Tibial nerve (tissue), 3 donors: ENCODE results near the gene SNAP47.

Experiments used
- POLR2A ChIP-seq, 2 donors: fragments of 450-650 bp; IDR thresholded peaks; one replicate each; pipeline ENCODE4 v1.6.1; 2017; ENCODE audit warnings: antibody characterized with exemption in 2 of 2, mild to moderate bottlenecking in 2 of 2, moderate library complexity in 2 of 2
- TF ChIP-seq, protein P1 (sequence below), 5 experiments: fragments of 200-600 bp in 3 of 5; fragments of 450-650 bp in 2 of 5; sonication (generic) in 3 of 5; IDR thresholded peaks; one replicate each; pipeline ENCODE4 v1.5.1; 2016 to 2019; ENCODE audit warnings: antibody characterized with exemption in 5 of 5, mild to moderate bottlenecking in 3 of 5, moderate library complexity in 2 of 5

- TF ChIP-seq, protein P1, sequence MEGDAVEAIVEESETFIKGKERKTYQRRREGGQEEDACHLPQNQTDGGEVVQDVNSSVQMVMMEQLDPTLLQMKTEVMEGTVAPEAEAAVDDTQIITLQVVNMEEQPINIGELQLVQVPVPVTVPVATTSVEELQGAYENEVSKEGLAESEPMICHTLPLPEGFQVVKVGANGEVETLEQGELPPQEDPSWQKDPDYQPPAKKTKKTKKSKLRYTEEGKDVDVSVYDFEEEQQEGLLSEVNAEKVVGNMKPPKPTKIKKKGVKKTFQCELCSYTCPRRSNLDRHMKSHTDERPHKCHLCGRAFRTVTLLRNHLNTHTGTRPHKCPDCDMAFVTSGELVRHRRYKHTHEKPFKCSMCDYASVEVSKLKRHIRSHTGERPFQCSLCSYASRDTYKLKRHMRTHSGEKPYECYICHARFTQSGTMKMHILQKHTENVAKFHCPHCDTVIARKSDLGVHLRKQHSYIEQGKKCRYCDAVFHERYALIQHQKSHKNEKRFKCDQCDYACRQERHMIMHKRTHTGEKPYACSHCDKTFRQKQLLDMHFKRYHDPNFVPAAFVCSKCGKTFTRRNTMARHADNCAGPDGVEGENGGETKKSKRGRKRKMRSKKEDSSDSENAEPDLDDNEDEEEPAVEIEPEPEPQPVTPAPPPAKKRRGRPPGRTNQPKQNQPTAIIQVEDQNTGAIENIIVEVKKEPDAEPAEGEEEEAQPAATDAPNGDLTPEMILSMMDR (IDR thresholded peaks at IDR 0.05): no peak
- no peak for TF ChIP-seq POLR2A (IDR thresholded peaks at IDR 0.05)
Measured at GRCh38 chr1:227749916-227750710, 14.9 kb downstream of the SNAP47 start.
